ENCODE measurements around the gene GALNT9.

Gene GALNT9

DNA sequence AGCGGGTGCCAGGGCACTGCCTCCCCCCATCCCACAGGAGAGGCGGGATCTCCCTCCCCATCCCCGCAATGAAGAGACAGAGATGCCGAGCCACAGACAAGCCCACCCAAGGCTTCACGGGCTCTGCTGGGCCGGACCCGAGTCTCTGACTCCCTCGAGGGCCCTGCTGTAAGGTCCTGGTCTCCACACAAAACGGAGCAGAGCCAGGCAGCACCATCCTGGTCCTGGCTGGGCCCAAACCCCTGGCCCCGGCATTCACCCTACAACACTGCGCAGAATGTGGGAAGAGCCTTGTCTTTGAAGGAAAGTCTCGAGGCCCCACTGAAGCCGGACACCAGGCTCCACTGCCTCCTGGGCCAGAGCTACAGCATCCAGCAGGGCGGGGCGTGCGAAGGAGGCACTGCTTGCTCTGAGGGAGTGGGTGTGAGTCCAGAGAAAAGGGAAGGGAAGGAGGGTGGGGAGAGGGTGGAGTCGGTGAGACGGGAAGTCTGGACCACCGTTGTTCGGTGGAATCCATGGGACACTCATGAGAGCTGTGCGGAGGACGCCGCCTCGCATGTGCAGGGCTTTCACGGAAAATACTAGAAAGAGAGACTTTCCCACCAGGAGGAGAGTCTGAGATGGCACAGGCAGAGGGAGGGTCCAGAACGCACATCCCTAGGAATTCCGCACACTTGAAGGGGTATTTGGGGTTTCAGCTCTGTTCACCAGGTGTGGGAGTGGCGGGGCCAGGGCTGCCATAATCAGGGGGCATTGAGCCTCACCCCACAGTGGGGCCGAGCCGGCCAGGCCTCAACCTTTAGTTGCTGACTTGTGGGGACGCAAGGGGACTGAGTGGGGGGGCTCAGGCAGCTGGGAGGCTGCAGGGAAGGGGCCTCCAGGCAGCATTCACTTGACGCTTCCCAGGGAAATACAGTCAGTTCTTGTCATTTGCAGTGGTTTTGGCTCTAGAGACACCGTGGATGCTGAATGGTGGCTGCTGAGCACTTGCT lies 36.8 kb downstream of the GALNT9 start:
- TF ChIP-seq, protein P1, sequence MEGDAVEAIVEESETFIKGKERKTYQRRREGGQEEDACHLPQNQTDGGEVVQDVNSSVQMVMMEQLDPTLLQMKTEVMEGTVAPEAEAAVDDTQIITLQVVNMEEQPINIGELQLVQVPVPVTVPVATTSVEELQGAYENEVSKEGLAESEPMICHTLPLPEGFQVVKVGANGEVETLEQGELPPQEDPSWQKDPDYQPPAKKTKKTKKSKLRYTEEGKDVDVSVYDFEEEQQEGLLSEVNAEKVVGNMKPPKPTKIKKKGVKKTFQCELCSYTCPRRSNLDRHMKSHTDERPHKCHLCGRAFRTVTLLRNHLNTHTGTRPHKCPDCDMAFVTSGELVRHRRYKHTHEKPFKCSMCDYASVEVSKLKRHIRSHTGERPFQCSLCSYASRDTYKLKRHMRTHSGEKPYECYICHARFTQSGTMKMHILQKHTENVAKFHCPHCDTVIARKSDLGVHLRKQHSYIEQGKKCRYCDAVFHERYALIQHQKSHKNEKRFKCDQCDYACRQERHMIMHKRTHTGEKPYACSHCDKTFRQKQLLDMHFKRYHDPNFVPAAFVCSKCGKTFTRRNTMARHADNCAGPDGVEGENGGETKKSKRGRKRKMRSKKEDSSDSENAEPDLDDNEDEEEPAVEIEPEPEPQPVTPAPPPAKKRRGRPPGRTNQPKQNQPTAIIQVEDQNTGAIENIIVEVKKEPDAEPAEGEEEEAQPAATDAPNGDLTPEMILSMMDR (IDR thresholded peaks at IDR 0.05; ENCODE audit: low read depth, low read length): no peak

DNA sequence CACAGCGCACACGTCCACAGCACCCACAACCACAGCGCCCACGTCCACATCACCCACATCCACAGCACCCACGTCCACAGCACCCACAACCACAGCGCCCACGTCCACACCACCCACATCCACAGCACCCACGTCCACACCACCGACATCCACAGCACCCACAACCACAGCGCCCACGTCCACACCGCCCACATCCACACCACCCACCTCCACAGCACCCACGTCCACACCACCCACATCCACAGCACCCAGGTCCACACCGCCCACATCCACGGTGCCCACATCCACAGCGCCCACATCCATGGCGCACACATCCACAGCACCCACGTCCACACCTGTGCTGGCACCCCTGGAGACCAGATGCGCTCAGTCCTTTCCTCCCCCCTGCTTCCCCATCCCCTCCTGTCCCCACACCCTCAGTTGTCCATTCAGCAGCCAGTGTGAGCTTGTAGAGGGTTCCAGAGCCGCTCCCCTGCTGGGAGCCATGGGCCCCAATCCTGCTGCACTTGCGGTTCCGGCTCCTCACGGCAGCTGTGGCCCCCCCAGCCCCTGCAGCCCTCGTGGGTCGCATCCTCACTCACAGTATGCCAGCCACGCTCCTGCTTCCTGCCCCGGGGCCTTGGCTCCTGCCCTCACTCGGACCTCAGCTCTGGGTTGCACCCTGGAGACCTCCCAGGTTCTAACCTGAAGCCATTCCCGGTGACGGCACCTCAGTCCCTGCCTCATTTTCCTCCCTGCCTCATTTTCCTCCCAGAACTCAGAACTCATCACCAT lies 37.8 kb downstream of the GALNT9 start:
- H3K4me3 ChIP-seq (ENCODE audit: low read depth, low read length): no peak overlapping the region
- TF ChIP-seq, protein P1 (IDR thresholded peaks at IDR 0.05; ENCODE audit: low read depth, low read length): no peak

More for the DNA sequence above, 36.8 kb downstream of the GALNT9 start:
- no peak overlapping the region for H3K4me3 ChIP-seq (ENCODE audit: low read depth, low read length)

DNA sequence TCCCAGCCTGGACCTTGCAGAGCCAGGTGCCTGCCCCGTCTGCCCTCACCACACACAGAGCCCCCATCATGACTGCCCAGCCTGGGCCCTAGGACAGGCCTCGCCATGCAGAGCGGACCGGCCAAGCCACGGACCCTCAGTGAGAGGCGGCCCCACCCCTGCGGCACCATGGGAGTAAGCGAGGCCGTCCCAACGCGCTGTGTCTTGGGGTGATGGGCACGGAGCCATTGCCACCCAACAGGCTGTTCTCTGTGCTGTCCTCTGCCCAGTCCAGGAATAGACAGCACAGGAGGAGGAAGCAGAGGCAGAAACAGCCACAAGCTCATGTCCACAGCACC lies 39.2 kb downstream of the GALNT9 start:
- TF ChIP-seq, protein P1 (IDR thresholded peaks at IDR 0.05; ENCODE audit: low read depth, low read length): no peak
- no peak overlapping the region for H3K4me3 ChIP-seq (ENCODE audit: low read depth, low read length)

DNA sequence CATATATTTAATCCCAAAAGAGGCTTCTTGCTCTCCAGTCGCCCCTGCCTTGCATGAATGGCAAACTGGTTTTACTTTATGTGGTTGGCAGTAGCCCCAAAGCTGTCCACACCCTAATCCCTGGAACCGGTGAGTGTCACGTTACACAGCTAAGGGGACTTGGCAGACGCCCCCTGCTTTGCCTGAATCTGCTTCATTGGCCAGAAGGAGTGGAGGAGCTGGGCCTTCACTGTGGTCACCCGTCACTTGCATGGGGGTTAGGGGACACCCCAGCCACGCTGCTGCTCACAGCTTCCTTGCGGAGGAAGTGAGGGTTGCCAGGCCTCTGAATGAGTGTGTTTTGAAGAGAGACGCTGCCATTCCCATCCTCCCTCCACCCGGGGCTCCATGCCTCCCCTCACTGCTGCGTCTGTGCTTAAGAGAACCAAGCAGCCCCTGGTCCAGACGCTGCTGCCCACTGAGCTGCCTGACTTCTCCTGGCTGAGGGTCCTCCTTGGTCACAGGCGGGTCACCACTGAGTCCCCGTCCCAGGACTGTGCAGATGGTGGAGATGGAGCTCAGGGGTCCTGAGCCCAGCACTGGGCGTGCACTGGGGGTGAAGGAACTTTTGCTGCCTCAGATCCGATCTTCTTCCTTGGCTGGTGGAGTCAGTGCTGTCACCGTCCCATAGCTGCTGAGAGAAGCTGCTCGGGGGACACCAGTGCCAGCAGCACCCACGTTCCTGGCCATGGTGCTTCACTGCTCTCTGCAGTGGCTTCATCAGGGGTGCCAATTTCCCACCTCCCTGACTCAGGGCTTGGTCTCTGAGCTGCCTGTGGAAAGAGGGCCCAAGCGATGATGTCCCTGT lies 39.8 kb downstream of the GALNT9 start:
- no peak overlapping the region for H3K4me3 ChIP-seq (ENCODE audit: low read depth, low read length)
- TF ChIP-seq, protein P1 (IDR thresholded peaks at IDR 0.05; ENCODE audit: low read depth, low read length): no peak

DNA sequence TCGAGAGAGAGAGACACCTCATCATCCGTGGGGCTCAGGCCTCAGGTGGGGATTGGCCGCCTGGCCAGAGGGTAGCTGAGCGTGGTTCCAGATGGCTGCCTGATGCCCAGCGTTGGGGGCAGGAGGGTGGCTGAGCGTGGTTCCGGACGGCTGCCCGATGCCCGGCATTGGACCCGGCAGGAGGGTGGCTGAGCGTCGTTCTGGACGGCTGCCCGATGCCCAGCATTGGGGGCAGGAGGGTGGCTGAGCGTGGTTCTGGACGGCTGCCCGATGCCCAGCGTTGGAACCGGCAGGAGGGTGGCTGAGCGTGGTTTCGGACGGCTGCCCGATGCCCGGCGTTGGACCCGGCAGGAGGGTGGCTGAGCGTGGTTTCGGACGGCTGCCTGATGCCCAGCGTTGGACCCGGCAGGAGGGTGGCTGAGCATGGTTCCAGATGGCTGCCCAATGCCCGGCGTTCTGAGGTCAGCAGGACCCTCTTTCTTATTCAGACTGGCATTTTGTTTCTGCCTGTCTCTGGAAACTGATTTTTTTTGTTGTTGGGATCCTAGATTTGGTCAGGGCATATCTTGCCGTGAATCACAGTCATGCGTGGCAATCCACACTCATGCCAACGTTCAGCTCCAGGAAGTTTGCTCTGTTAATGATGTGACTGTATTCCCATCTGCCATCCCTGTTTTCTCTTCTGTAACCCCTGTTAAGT lies 40.7 kb downstream of the GALNT9 start:
- TF ChIP-seq, protein P1 (IDR thresholded peaks at IDR 0.05; ENCODE audit: low read depth, low read length): no peak
- no peak overlapping the region for H3K4me3 ChIP-seq (ENCODE audit: low read depth, low read length)

DNA sequence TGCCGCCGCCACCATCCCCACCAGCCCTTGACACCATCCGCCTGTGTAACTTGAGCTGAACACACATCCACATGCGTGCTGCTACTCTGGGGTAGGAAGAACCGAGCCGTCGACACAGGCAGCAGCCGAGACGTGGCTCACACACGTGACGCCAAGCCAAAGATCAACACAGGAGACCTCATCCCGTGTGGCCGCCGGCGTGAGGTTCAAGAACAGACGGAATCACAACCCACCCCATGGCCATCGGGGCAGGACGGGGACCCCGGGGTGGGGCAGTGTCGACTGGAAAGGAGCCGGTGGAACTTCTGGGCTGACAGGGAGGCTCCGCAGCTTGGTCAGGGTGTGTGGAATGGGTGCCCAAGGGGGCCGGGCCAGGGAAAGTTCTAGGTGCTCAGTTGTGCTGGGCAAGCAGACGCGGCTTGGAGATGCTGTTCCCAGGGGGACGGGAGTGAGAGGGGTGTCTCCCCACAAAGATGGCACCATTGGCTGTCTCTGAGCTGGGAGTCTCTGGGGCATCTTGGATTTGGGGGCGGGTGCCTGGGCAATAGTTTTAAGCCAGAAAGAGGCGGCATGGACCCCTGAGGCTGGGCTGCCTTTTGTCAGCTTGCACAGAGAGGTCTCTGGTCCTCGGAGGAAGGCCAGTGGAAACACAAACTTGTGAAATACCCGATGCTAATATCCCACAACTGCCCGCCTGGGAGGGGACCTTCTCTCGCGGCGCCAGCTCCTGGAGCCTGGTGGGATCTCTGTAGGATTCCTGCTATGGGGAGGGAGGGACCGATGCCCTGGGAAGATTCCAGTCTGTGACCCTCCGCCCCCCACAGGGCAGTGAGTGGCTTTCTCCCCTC lies 41.8 kb downstream of the GALNT9 start:
- no peak overlapping the region for H3K4me3 ChIP-seq (ENCODE audit: low read depth, low read length)
- TF ChIP-seq, protein P1 (IDR thresholded peaks at IDR 0.05; ENCODE audit: low read depth, low read length): no peak
